Measurements from ENCODE around the gene BMP4. TPM values are rescaled to one million over a fixed set of nuclear protein-coding genes. Genes with fewer than 3 reads are reported as not detected.
"Not testable (repeated sequence)": the region's sequence is repeated elsewhere in the genome, so short reads cannot be mapped to it uniquely, and the experiment has no call there.

BMP4 gene
- total RNA-seq, result under 1 TPM in 1 of 2 experiments, not detected in 1; 0.34 TPM

- intact Hi-C loops (cut with micrococcal nuclease), result loop anchor here (10.0 kb wide), 2 partner anchors 218 to 398 kb away; no protein-coding TSS in a partner anchor
- no peak within 1 kb of the TSS for H3K27ac Mint-ChIP-seq
- H3K36me3 Mint-ChIP-seq, result no peaks in the 10 kb centered on the region
- no peaks in the 10 kb centered on the region for H3K9me3 Mint-ChIP-seq
- ChIA-PET CTCF (interaction anchor here (0.5 kb wide), 1 partner anchor 320 kb away, joined by 3 read pairs; no protein-coding TSS in a partner anchor), POLR2A (no interaction called here)
- peak; percentile 47 for DNase-seq
- peaks cover 30% of the 10 kb centered on the region for H3K4me1 Mint-ChIP-seq (ENCODE audit: low read depth)
- H3K4me3 Mint-ChIP-seq, result peak within 1 kb of the TSS; percentile 51
- H3K27me3 Mint-ChIP-seq, result peaks cover 64% of the 10 kb centered on the region
Observed at GRCh38 chr14:53956427-53957201, at the start of gene BMP4. BMP4 (minus strand) TSS chr14:53956825; CDS start chr14:53952222, 4,603 bp downstream.

GRCh38 chr14:54003064-54003463, 46.4 kb upstream of the BMP4 start:
- intact Hi-C loops (cut with micrococcal nuclease), result no loop called here
- Mint-ChIP-seq H3K27ac (no peak overlapping the region), H3K9me3 (peaks cover 4% of the 10 kb centered on the region), H3K27me3 (peaks cover 3% of the 10 kb centered on the region), H3K4me1 (ENCODE audit: low read depth) (no peaks in the 10 kb centered on the region), H3K36me3 (no peaks in the 10 kb centered on the region), H3K4me3 (no peak overlapping the region)
- DNase-seq, result no peak
- POLR2A ChIA-PET, result no interaction called here
- CTCF ChIA-PET, result no interaction called here

GRCh38 chr14:54002653-54003052, 46.0 kb upstream of the BMP4 start:
- ChIA-PET CTCF (no interaction called here), POLR2A (no interaction called here)
- DNase-seq, result no peak
- Mint-ChIP-seq H3K4me1 (ENCODE audit: low read depth) (no peaks in the 10 kb centered on the region), H3K27ac (no peak overlapping the region), H3K27me3 (no peaks in the 10 kb centered on the region), H3K36me3 (no peaks in the 10 kb centered on the region), H3K4me3 (no peak overlapping the region), H3K9me3 (peaks cover 4% of the 10 kb centered on the region)
- intact Hi-C loops (cut with micrococcal nuclease), result no loop called here

- Mint-ChIP-seq H3K27me3 (no peaks in the 10 kb centered on the region), H3K27ac (no peak overlapping the region), H3K4me3 (no peak overlapping the region), H3K9me3 (peaks cover 4% of the 10 kb centered on the region), H3K4me1 (ENCODE audit: low read depth) (no peaks in the 10 kb centered on the region), H3K36me3 (no peaks in the 10 kb centered on the region)
- no peak for DNase-seq
- ChIA-PET POLR2A (no interaction called here), CTCF (no interaction called here)
- intact Hi-C loops (cut with micrococcal nuclease), result no loop called here
Observed at GRCh38 chr14:54001189-54001878, 44.7 kb upstream of the BMP4 start.

- no peak overlapping the region for H3K4me3 Mint-ChIP-seq
- no peaks in the 10 kb centered on the region for H3K36me3 Mint-ChIP-seq
- no peak for DNase-seq
- H3K4me1 Mint-ChIP-seq (ENCODE audit: low read depth), result no peaks in the 10 kb centered on the region
- POLR2A ChIA-PET, result no interaction called here
- no peaks in the 10 kb centered on the region for H3K27me3 Mint-ChIP-seq
- H3K27ac Mint-ChIP-seq, result no peak overlapping the region
- CTCF ChIA-PET, result no interaction called here
- no peaks in the 10 kb centered on the region for H3K9me3 Mint-ChIP-seq
- intact Hi-C loops (cut with micrococcal nuclease), result no loop called here
Observed at GRCh38 chr14:54000341-54000811, 43.8 kb upstream of the BMP4 start.

- ChIA-PET CTCF (no interaction called here), POLR2A (no interaction called here)
- Mint-ChIP-seq H3K4me3 (no peak overlapping the region), H3K4me1 (ENCODE audit: low read depth) (no peaks in the 10 kb centered on the region), H3K27me3 (no peaks in the 10 kb centered on the region), H3K36me3 (no peaks in the 10 kb centered on the region), H3K9me3 (no peaks in the 10 kb centered on the region), H3K27ac (no peak overlapping the region)
- no peak for DNase-seq
- intact Hi-C loops (cut with micrococcal nuclease), result no loop called here
Observed at GRCh38 chr14:53999061-53999488, 42.5 kb upstream of the BMP4 start.

- Mint-ChIP-seq H3K27ac (no peak overlapping the region), H3K4me1 (ENCODE audit: low read depth) (no peaks in the 10 kb centered on the region), H3K4me3 (no peak overlapping the region), H3K27me3 (no peaks in the 10 kb centered on the region), H3K36me3 (no peaks in the 10 kb centered on the region), H3K9me3 (no peaks in the 10 kb centered on the region)
- no peak for DNase-seq
- intact Hi-C loops (cut with micrococcal nuclease), result no loop called here
- ChIA-PET POLR2A (no interaction called here), CTCF (no interaction called here)
Observed at GRCh38 chr14:53996041-53996440, 39.4 kb upstream of the BMP4 start.

GRCh38 chr14:53993920-53994607, 37.4 kb upstream of the BMP4 start:
- intact Hi-C loops (cut with micrococcal nuclease), result no loop called here
- ChIA-PET POLR2A (no interaction called here), CTCF (no interaction called here)
- DNase-seq, result no peak
- Mint-ChIP-seq H3K27ac (no peak overlapping the region), H3K4me3 (no peak overlapping the region), H3K27me3 (no peaks in the 10 kb centered on the region), H3K9me3 (no peaks in the 10 kb centered on the region), H3K4me1 (ENCODE audit: low read depth) (no peaks in the 10 kb centered on the region), H3K36me3 (no peaks in the 10 kb centered on the region)

GRCh38 chr14:53990978-53991377, 34.4 kb upstream of the BMP4 start:
- H3K9me3 Mint-ChIP-seq, result peaks cover 10% of the 10 kb centered on the region
- peaks cover 1% of the 10 kb centered on the region for H3K36me3 Mint-ChIP-seq
- POLR2A ChIA-PET, result no interaction called here
- intact Hi-C loops (cut with micrococcal nuclease), result no loop called here
- H3K27ac Mint-ChIP-seq, result no peak overlapping the region
- no peak for DNase-seq
- no peaks in the 10 kb centered on the region for H3K4me1 Mint-ChIP-seq (ENCODE audit: low read depth)
- H3K4me3 Mint-ChIP-seq, result no peak overlapping the region
- CTCF ChIA-PET, result no interaction called here
- H3K27me3 Mint-ChIP-seq, result no peaks in the 10 kb centered on the region

- POLR2A ChIA-PET; H3K36me3 Mint-ChIP-seq; H3K4me1 Mint-ChIP-seq (ENCODE audit: low read depth); DNase-seq; H3K27me3 Mint-ChIP-seq; H3K4me3 Mint-ChIP-seq; H3K27ac Mint-ChIP-seq; intact Hi-C loops (cut with micrococcal nuclease): not testable (repeated sequence)
- H3K9me3 Mint-ChIP-seq, result peaks cover 28% of the 10 kb centered on the region
- CTCF ChIA-PET, result interaction anchor here (0.7 kb wide), 1 partner anchor 64 kb away, joined by 3 read pairs; no protein-coding TSS in a partner anchor
Observed at GRCh38 chr14:53986718-53987117, 30.1 kb upstream of the BMP4 start.

- CTCF ChIA-PET, H3K27me3 Mint-ChIP-seq: not testable (repeated sequence)
Observed at GRCh38 chr14:53984958-53985357, 28.3 kb upstream of the BMP4 start.

GRCh38 chr14:53983112-53983511, 26.5 kb upstream of the BMP4 start:
- no peaks in the 10 kb centered on the region for H3K27me3 Mint-ChIP-seq
- peaks cover 28% of the 10 kb centered on the region for H3K9me3 Mint-ChIP-seq
- no peak overlapping the region for H3K4me3 Mint-ChIP-seq
- ChIA-PET POLR2A (no interaction called here), CTCF (no interaction called here)
- H3K36me3 Mint-ChIP-seq, result peaks cover 1% of the 10 kb centered on the region
- DNase-seq, result no peak
- H3K4me1 Mint-ChIP-seq (ENCODE audit: low read depth), result no peaks in the 10 kb centered on the region
- H3K27ac Mint-ChIP-seq, result no peak overlapping the region
- intact Hi-C loops (cut with micrococcal nuclease), result no loop called here

More at GRCh38 chr14:53984958-53985357, 28.3 kb upstream of the BMP4 start:
- POLR2A ChIA-PET; H3K36me3 Mint-ChIP-seq; intact Hi-C loops (cut with micrococcal nuclease); H3K27ac Mint-ChIP-seq; DNase-seq; H3K4me1 Mint-ChIP-seq (ENCODE audit: low read depth); H3K4me3 Mint-ChIP-seq: not testable (repeated sequence)
- H3K9me3 Mint-ChIP-seq, result peaks cover 28% of the 10 kb centered on the region
